T-cell (primary cell): ENCODE results near the gene CCDC12. TPM values are rescaled to one million over a fixed set of nuclear protein-coding genes. Genes with fewer than 3 reads are reported as not detected.

Experiments used
- ATAC-seq, 4 experiments: fragments of 200-7000 bp in 3 of 4; fragments of 150-1000 bp in 1 of 4; cut with Tn5 transposase; replicated peaks in 1 of 4; 1 replicate in 3 of 4; 2 replicates in 1 of 4; pipeline ENCODE4 v1.10.0; 2021; ENCODE audit warnings: moderate library complexity in 3 of 4, mild to moderate bottlenecking in 2 of 4, moderate number of reproducible peaks in 1 of 4
- CTCF ChIA-PET, 2 donors: fragments of 300-600 bp; sonication (Branson Sonifier 250); formaldehyde crosslinking; loops; one replicate each; lab custom pipeline; 2022; ENCODE audit warnings: antibody characterized with exemption in 2 of 2; lab: Charles Lee
- POLR2A ChIA-PET, 2 donors: fragments of 300-600 bp; sonication (Branson Sonifier 250); formaldehyde crosslinking; loops; one replicate each; lab custom pipeline; 2022; ENCODE audit warnings: antibody characterized with exemption in 2 of 2; lab: Charles Lee
- DNase-seq, 35 experiments: peaks; one replicate each; pipeline versions ENCODE4 v3.0.0 to v3.0.0-alpha.2; 2013 to 2023
- H3K27ac ChIP-seq: one replicate; pipeline ENCODE4 v1.5.1; 2013; ENCODE audit warnings: low read length
- H3K27me3 ChIP-seq, 2 experiments: replicated peaks in 1 of 2; 1 replicate in 1 of 2; 2 replicates in 1 of 2; pipeline versions ENCODE4 v1.6.1 to v1.7.0; 2013; ENCODE audit warnings: low read length in 1 of 2, mixed read lengths in 1 of 2; ENCODE audit not compliant: control insufficient read depth in 2 of 2, insufficient read depth in 2 of 2; ENCODE audit errors: extremely low read depth in 1 of 2
- H3K36me3 ChIP-seq, 2 donors: 1 replicate in 1 of 2; 2 replicates in 1 of 2; pipeline versions ENCODE4 v1.6.1 to v1.7.0; 2013; ENCODE audit warnings: low read length in 1 of 2; ENCODE audit not compliant: control insufficient read depth in 2 of 2, insufficient read depth in 1 of 2; ENCODE audit errors: extremely low read depth in 1 of 2
- H3K4me1 ChIP-seq, 2 experiments: 1 replicate in 1 of 2; 2 replicates in 1 of 2; pipeline versions ENCODE4 v1.6.1 to v1.7.0; 2013; ENCODE audit warnings: low read length in 2 of 2, mixed read lengths in 1 of 2; ENCODE audit not compliant: insufficient read depth in 2 of 2, control insufficient read depth in 1 of 2; ENCODE audit errors: extremely low read depth in 1 of 2
- H3K4me3 ChIP-seq, 2 donors: 1 replicate in 1 of 2; 2 replicates in 1 of 2; pipeline versions ENCODE4 v1.5.1 to v1.7.0; 2013; ENCODE audit warnings: mild to moderate bottlenecking in 2 of 2, low read length in 1 of 2, moderate library complexity in 1 of 2; ENCODE audit not compliant: control insufficient read depth in 1 of 2; ENCODE audit errors: extremely low read depth in 1 of 2
- H3K9me3 ChIP-seq: 2 replicates; pipeline ENCODE4 v1.7.0; 2013
- H3K27ac Mint-ChIP-seq, 2 donors: one replicate each; pipeline ENCODE4 v1.8.0; 2020 to 2021; ENCODE audit warnings: mild to moderate bottlenecking in 2 of 2, mixed read lengths in 2 of 2
- H3K27me3 Mint-ChIP-seq, 2 donors: one replicate each; pipeline ENCODE4 v1.8.0; 2021 to 2022; ENCODE audit warnings: mixed read lengths in 2 of 2
- H3K36me3 Mint-ChIP-seq: one replicate; pipeline ENCODE4 v1.8.0; 2021; ENCODE audit warnings: mixed read lengths
- H3K4me1 Mint-ChIP-seq, 3 donors: one replicate each; pipeline ENCODE4 v1.8.0; 2020 to 2022; ENCODE audit warnings: mixed read lengths in 3 of 3, mild to moderate bottlenecking in 1 of 3
- H3K4me3 Mint-ChIP-seq, 3 donors: one replicate each; pipeline ENCODE4 v1.8.0; 2020 to 2022; ENCODE audit warnings: mild to moderate bottlenecking in 3 of 3, mixed read lengths in 3 of 3, moderate library complexity in 3 of 3
- H3K9me3 Mint-ChIP-seq, 3 donors: one replicate each; pipeline ENCODE4 v1.8.0; 2020 to 2022; ENCODE audit warnings: mixed read lengths in 3 of 3
- WGBS: methylation state at CpG from one replicate; pipeline ENCODE4 v1.1.5; 2013; ENCODE audit warnings: missing lambda C conversion rate; ENCODE audit not compliant: insufficient coverage; 5-methylcytosine and 5-hydroxymethylcytosine counted together
- total RNA-seq, 35 experiments: library from RNA in 6 of 35; stranded (reverse) in 6 of 35; fragments of 120-200 nt in 1 of 35; gene quantifications; one replicate each; pipeline versions ENCODE4 v1.2.1 to v1.2.4 and lab custom pipeline; 2013 to 2026

Gene CCDC12
- total RNA-seq, 5 donors from 2014 or later (not counting 1 experiment from before 2014, with no cell fraction given) = 66.5 to 78.4 (median 72.8) TPM

GRCh38 chr3:46908294-46908985, 68.1 kb downstream of the CCDC12 start:
- Histone ChIP-seq H3K36me3 (no peaks in the 10 kb centered on the region), H3K27me3 (peaks cover 0 to 21% of the 10 kb centered on the region in 2 experiments), H3K4me3 (no peak overlapping the region), H3K9me3 (no peaks in the 10 kb centered on the region), H3K4me1 (peaks cover 0 to 14% of the 10 kb centered on the region in 2 experiments), H3K27ac (no peak overlapping the region)
- no peak overlapping the region for H3K27ac Mint-ChIP-seq
- ChIA-PET POLR2A (no interaction called here), CTCF (interaction anchor here in 1 of 2 donors (0.5 kb wide), 1 partner anchor 453 kb away, joined by 3 read pairs; no protein-coding TSS in a partner anchor)
- peaks cover 8 to 10% (median 8%) of the 10 kb centered on the region in 3 donors for H3K4me1 Mint-ChIP-seq
- DNase-seq (no peak), ATAC-seq (no peak)
- no peaks in the 10 kb centered on the region for H3K9me3 Mint-ChIP-seq
- H3K27me3 Mint-ChIP-seq = no peaks in the 10 kb centered on the region
- no peaks in the 10 kb centered on the region for H3K36me3 Mint-ChIP-seq
- H3K4me3 Mint-ChIP-seq = no peak overlapping the region
- WGBS = 87% methylated on average over 14 of the region's 24 CpGs

- Histone ChIP-seq H3K9me3 (no peaks in the 10 kb centered on the region), H3K27ac (no peak overlapping the region), H3K4me1 (peaks cover 0 to 15% of the 10 kb centered on the region in 2 experiments), H3K4me3 (no peak overlapping the region), H3K36me3 (no peaks in the 10 kb centered on the region), H3K27me3 (peaks cover 0 to 23% of the 10 kb centered on the region in 2 experiments)
- ChIA-PET POLR2A (no interaction called here), CTCF (no interaction called here)
- Mint-ChIP-seq H3K27ac (no peak overlapping the region), H3K9me3 (no peaks in the 10 kb centered on the region), H3K36me3 (no peaks in the 10 kb centered on the region), H3K27me3 (no peaks in the 10 kb centered on the region), H3K4me1 (peaks cover 5 to 6% (median 6%) of the 10 kb centered on the region in 3 donors), H3K4me3 (no peak overlapping the region)
- ATAC-seq = no peak
- 71% methylated on average over 1 of the region's 1 CpG for WGBS
- no peak for DNase-seq
Measured at GRCh38 chr3:46907960-46908293, 68.6 kb downstream of the CCDC12 start.

- Histone ChIP-seq H3K4me1 (peaks cover 0 to 15% of the 10 kb centered on the region in 2 experiments), H3K27me3 (peaks cover 0 to 23% of the 10 kb centered on the region in 2 experiments), H3K4me3 (no peak overlapping the region), H3K27ac (no peak overlapping the region), H3K9me3 (no peaks in the 10 kb centered on the region), H3K36me3 (no peaks in the 10 kb centered on the region)
- no peak overlapping the region for H3K4me3 Mint-ChIP-seq
- ATAC-seq = no peak
- no peak overlapping the region for H3K27ac Mint-ChIP-seq
- ChIA-PET CTCF (no interaction called here), POLR2A (no interaction called here)
- peaks cover 5 to 6% (median 6%) of the 10 kb centered on the region in 3 donors for H3K4me1 Mint-ChIP-seq
- no peaks in the 10 kb centered on the region for H3K27me3 Mint-ChIP-seq
- no peaks in the 10 kb centered on the region for H3K36me3 Mint-ChIP-seq
- H3K9me3 Mint-ChIP-seq = no peaks in the 10 kb centered on the region
- DNase-seq = no peak
- WGBS = 93% methylated on average over 6 of the region's 12 CpGs
Measured at GRCh38 chr3:46907271-46907670, 69.3 kb downstream of the CCDC12 start.

- no peak for ATAC-seq
- H3K36me3 Mint-ChIP-seq = no peaks in the 10 kb centered on the region
- CTCF ChIA-PET = no interaction called here
- Histone ChIP-seq H3K4me1 (peaks cover 0 to 15% of the 10 kb centered on the region in 2 experiments), H3K4me3 (no peak overlapping the region), H3K36me3 (no peaks in the 10 kb centered on the region), H3K9me3 (no peaks in the 10 kb centered on the region), H3K27ac (no peak overlapping the region), H3K27me3 (peaks cover 0 to 23% of the 10 kb centered on the region in 2 experiments)
- POLR2A ChIA-PET = no interaction called here
- no peak overlapping the region for H3K4me3 Mint-ChIP-seq
- H3K27ac Mint-ChIP-seq = no peak overlapping the region
- no peaks in the 10 kb centered on the region for H3K9me3 Mint-ChIP-seq
- WGBS = 40% methylated on average over 1 of the region's 4 CpGs
- no peaks in the 10 kb centered on the region for H3K27me3 Mint-ChIP-seq
- no peak for DNase-seq
- H3K4me1 Mint-ChIP-seq = peaks cover 5 to 6% (median 6%) of the 10 kb centered on the region in 3 donors
Measured at GRCh38 chr3:46906471-46907058, 70.0 kb downstream of the CCDC12 start.

- H3K4me1 Mint-ChIP-seq = peaks cover 5 to 6% (median 6%) of the 10 kb centered on the region in 3 donors
- peaks cover 0 to 15% of the 10 kb centered on the region in 2 experiments for H3K4me1 ChIP-seq
- H3K36me3 Mint-ChIP-seq = no peaks in the 10 kb centered on the region
- H3K27ac ChIP-seq = no peak overlapping the region
- peaks cover 0 to 27% of the 10 kb centered on the region in 2 experiments for H3K27me3 ChIP-seq
- POLR2A ChIA-PET = no interaction called here
- H3K9me3 Mint-ChIP-seq = no peaks in the 10 kb centered on the region
- H3K36me3 ChIP-seq = no peaks in the 10 kb centered on the region
- H3K4me3 Mint-ChIP-seq = no peak overlapping the region
- ATAC-seq (no peak), DNase-seq (no peak)
- no peaks in the 10 kb centered on the region for H3K27me3 Mint-ChIP-seq
- CTCF ChIA-PET = no interaction called here
- H3K4me3 ChIP-seq = no peak overlapping the region
- H3K27ac Mint-ChIP-seq = peak overlapping the region in 1 of 2 donors; percentile 48
- no peaks in the 10 kb centered on the region for H3K9me3 ChIP-seq
- WGBS = 80% methylated on average over 11 of the region's 11 CpGs
Measured at GRCh38 chr3:46905661-46906451, 70.7 kb downstream of the CCDC12 start.

- Histone ChIP-seq H3K27ac (no peak overlapping the region), H3K9me3 (no peaks in the 10 kb centered on the region), H3K36me3 (no peaks in the 10 kb centered on the region), H3K4me1 (peaks cover 0 to 15% of the 10 kb centered on the region in 2 experiments), H3K27me3 (peaks cover 0 to 28% of the 10 kb centered on the region in 2 experiments), H3K4me3 (no peak overlapping the region)
- ChIA-PET CTCF (no interaction called here), POLR2A (no interaction called here)
- H3K36me3 Mint-ChIP-seq = no peaks in the 10 kb centered on the region
- WGBS = 80% methylated on average over 2 of the region's 3 CpGs
- H3K27me3 Mint-ChIP-seq = no peaks in the 10 kb centered on the region
- no peaks in the 10 kb centered on the region for H3K9me3 Mint-ChIP-seq
- ATAC-seq (no peak), DNase-seq (no peak)
- peaks cover 5 to 6% (median 6%) of the 10 kb centered on the region in 3 donors for H3K4me1 Mint-ChIP-seq
- no peak overlapping the region for H3K4me3 Mint-ChIP-seq
- H3K27ac Mint-ChIP-seq = no peak overlapping the region
Measured at GRCh38 chr3:46905213-46905560, 71.4 kb downstream of the CCDC12 start.
